ENCODE data around the gene SORBS2.

SORBS2 gene

GRCh38 chr4:185799442-185799841 is 12.6 kb downstream of the SORBS2 start:
- no peak for DNase-seq

GRCh38 chr4:185797596-185798338 is 14.2 kb downstream of the SORBS2 start:
- DNase-seq, result no peak

GRCh38 chr4:185797018-185797417 is 15.0 kb downstream of the SORBS2 start:
- DNase-seq, result no peak

- no peak for DNase-seq
Observed at GRCh38 chr4:185796176-185796575, 15.8 kb downstream of the SORBS2 start.

- no peak for DNase-seq
Observed at GRCh38 chr4:185794637-185795036, 17.4 kb downstream of the SORBS2 start.

GRCh38 chr4:185793716-185794115 is 18.3 kb downstream of the SORBS2 start:
- DNase-seq, result no peak

GRCh38 chr4:185793116-185793485 is 18.9 kb downstream of the SORBS2 start:
- no peak for DNase-seq

GRCh38 chr4:185792384-185793115 is 19.4 kb downstream of the SORBS2 start:
- DNase-seq, result no peak

GRCh38 chr4:185787926-185788679 is 23.9 kb downstream of the SORBS2 start:
- no peak for DNase-seq

- DNase-seq, result no peak
Observed at GRCh38 chr4:185786422-185786821, 25.6 kb downstream of the SORBS2 start.

GRCh38 chr4:185783574-185783973 is 28.4 kb downstream of the SORBS2 start:
- DNase-seq, result no peak

- no peak for DNase-seq
Observed at GRCh38 chr4:185782523-185782922, 29.5 kb downstream of the SORBS2 start.

GRCh38 chr4:185781555-185782215 is 30.3 kb downstream of the SORBS2 start:
- DNase-seq, result no peak

GRCh38 chr4:185780472-185780871 is 31.5 kb downstream of the SORBS2 start:
- DNase-seq, result no peak

- no peak for DNase-seq
Observed at GRCh38 chr4:185779517-185779916, 32.5 kb downstream of the SORBS2 start.

- no peak for DNase-seq
Observed at GRCh38 chr4:185778307-185778706, 33.7 kb downstream of the SORBS2 start.

- no peak for DNase-seq
Observed at GRCh38 chr4:185775792-185776555, 36.0 kb downstream of the SORBS2 start.

- DNase-seq, result no peak
Observed at GRCh38 chr4:185774845-185775680, 36.9 kb downstream of the SORBS2 start.

- no peak for DNase-seq
Observed at GRCh38 chr4:185774131-185774653, 37.8 kb downstream of the SORBS2 start.

GRCh38 chr4:185773419-185773818 is 38.6 kb downstream of the SORBS2 start:
- DNase-seq, result no peak
